Neural progenitor cell (in vitro differentiated cells): ENCODE measurements around the gene ZNF8. TPM values are rescaled to one million over a fixed set of nuclear protein-coding genes. Genes with fewer than 3 reads are reported as not detected.

Experiments used
- DNase-seq: peaks from one replicate; pipeline ENCODE4 v3.0.0-alpha.2; 2016; ENCODE audit warnings: low spot score
- H2AFZ ChIP-seq: fragments of 200-600 bp; sonication (generic); replicated peaks from 2 replicates; pipeline ENCODE4 v1.6.1; 2016; ENCODE audit warnings: antibody characterized with exemption
- H3F3A ChIP-seq: fragments of 200-600 bp; sonication (generic); 2 replicates; pipeline ENCODE4 v1.6.1; 2016; ENCODE audit warnings: antibody characterized with exemption, low read depth
- H3K27ac ChIP-seq: fragments of 200-600 bp; sonication (generic); 2 replicates; pipeline ENCODE4 v1.5.1; 2016; ENCODE audit warnings: mild to moderate bottlenecking
- H3K27me3 ChIP-seq: fragments of 200-600 bp; sonication (generic); 2 replicates; pipeline ENCODE4 v1.6.1; 2016; ENCODE audit warnings: mild to moderate bottlenecking, moderate library complexity
- H3K36me3 ChIP-seq: fragments of 200-600 bp; sonication (generic); 2 replicates; pipeline ENCODE4 v1.5.1; 2016
- H3K4me1 ChIP-seq: fragments of 200-600 bp; sonication (generic); 2 replicates; pipeline ENCODE4 v1.6.1; 2016; ENCODE audit warnings: mixed run types
- H3K4me2 ChIP-seq: fragments of 200-600 bp; sonication (generic); 2 replicates; pipeline ENCODE4 v1.6.1; 2016
- H3K4me3 ChIP-seq: fragments of 200-600 bp; sonication (generic); 2 replicates; pipeline ENCODE4 v1.5.1; 2016
- H3K79me2 ChIP-seq: fragments of 200-600 bp; sonication (generic); 2 replicates; pipeline ENCODE4 v1.6.1; 2016; ENCODE audit warnings: low read depth
- H3K9ac ChIP-seq: fragments of 200-600 bp; sonication (generic); 2 replicates; pipeline ENCODE4 v1.6.1; 2016
- H3K9me3 ChIP-seq: fragments of 200-600 bp; sonication (generic); 2 replicates; pipeline ENCODE4 v1.5.1; 2016; ENCODE audit warnings: low read depth
- H4K20me1 ChIP-seq: fragments of 200-600 bp; sonication (generic); 2 replicates; pipeline ENCODE4 v1.6.1; 2016; ENCODE audit warnings: low read depth
- H3K27ac Mint-ChIP-seq: 3 replicates; pipeline ENCODE4 v1.8.0; 2021; ENCODE audit warnings: mixed read lengths
- H3K27me3 Mint-ChIP-seq: 2 replicates; pipeline ENCODE4 v1.8.0; 2022; ENCODE audit warnings: low read depth, mild to moderate bottlenecking, inconsistent platforms, moderate library complexity, mixed read lengths; ENCODE audit not compliant: insufficient read depth
- H3K36me3 Mint-ChIP-seq: 3 replicates; pipeline ENCODE4 v1.8.0; 2021; ENCODE audit warnings: mixed read lengths
- H3K4me1 Mint-ChIP-seq: 3 replicates; pipeline ENCODE4 v1.8.0; 2021; ENCODE audit warnings: mixed read lengths
- H3K4me3 Mint-ChIP-seq: 3 replicates; pipeline ENCODE4 v1.8.0; 2021; ENCODE audit warnings: mild to moderate bottlenecking, moderate library complexity, mixed read lengths
- H3K9me3 Mint-ChIP-seq: 3 replicates; pipeline ENCODE4 v1.8.0; 2020; ENCODE audit warnings: mixed read lengths
- CTCF ChIP-seq: fragments of 200-600 bp; sonication (generic); IDR thresholded peaks from 2 replicates; pipeline ENCODE4 v1.5.1; 2017; ENCODE audit warnings: antibody characterized with exemption, mild to moderate bottlenecking
- EZH2 ChIP-seq: fragments of 200-600 bp; sonication (generic); IDR thresholded peaks from 2 replicates; pipeline ENCODE4 v1.6.1; 2017; ENCODE audit warnings: antibody characterized with exemption, mild to moderate bottlenecking, moderate library complexity
- EZH2phosphoT487 ChIP-seq: fragments of 200-600 bp; sonication (generic); IDR thresholded peaks from 2 replicates; pipeline ENCODE4 v1.6.1; 2017; ENCODE audit warnings: antibody characterized with exemption
- total RNA-seq: library from RNA; depleted of rRNA; stranded (reverse); fragments of >200 nt; gene quantifications from 2 replicates; pipeline ENCODE4 v1.2.3, GENCODE V29; 2015; ENCODE audit warnings: low replicate concordance

The ZNF8 gene
- total RNA-seq, 1 donor from 2014 or later, result 18.6 TPM

- Mint-ChIP-seq H3K36me3 (peaks cover 56% of the 10 kb centered on the region), H3K27me3 (peaks cover 14% of the 10 kb centered on the region), H3K9me3 (peaks cover 87% of the 10 kb centered on the region), H3K4me3 (no peak overlapping the region), H3K27ac (no peak overlapping the region), H3K4me1 (no peaks in the 10 kb centered on the region)
- H3K27ac ChIP-seq, result no peak overlapping the region
- no peak overlapping the region for H3K4me2 ChIP-seq
- H3K79me2 ChIP-seq, result peaks cover 5% of the 10 kb centered on the region
- peaks cover 45% of the 10 kb centered on the region for H3K36me3 ChIP-seq
- no peak overlapping the region for H3K4me3 ChIP-seq
- no peak overlapping the region for H2AFZ ChIP-seq
- no peaks in the 10 kb centered on the region for H3K4me1 ChIP-seq
- TF ChIP-seq CTCF (no peak), EZH2 (no peak), EZH2phosphoT487 (no peak)
- H3K9me3 ChIP-seq, result peaks cover 53% of the 10 kb centered on the region
- no peak overlapping the region for H3K9ac ChIP-seq
- no peak for DNase-seq
- H4K20me1 ChIP-seq, result no peaks in the 10 kb centered on the region
- H3F3A ChIP-seq, result peaks cover 34% of the 10 kb centered on the region
- H3K27me3 ChIP-seq, result peaks cover 8% of the 10 kb centered on the region
These were observed 13.7 kb upstream of the ZNF8 start for GRCh38 chr19:58265100-58265499.

- Mint-ChIP-seq H3K4me3 (no peak overlapping the region), H3K9me3 (peaks cover 83% of the 10 kb centered on the region), H3K27ac (no peak overlapping the region), H3K36me3 (peaks cover 46% of the 10 kb centered on the region), H3K4me1 (no peaks in the 10 kb centered on the region), H3K27me3 (peaks cover 7% of the 10 kb centered on the region)
- Histone ChIP-seq H3K27ac (no peak overlapping the region), H2AFZ (no peak overlapping the region), H3K4me3 (no peak overlapping the region), H3K27me3 (no peaks in the 10 kb centered on the region), H3K36me3 (peaks cover 27% of the 10 kb centered on the region), H3K79me2 (peaks cover 11% of the 10 kb centered on the region), H4K20me1 (no peaks in the 10 kb centered on the region), H3K4me2 (no peak overlapping the region), H3K9ac (no peak overlapping the region), H3K4me1 (no peaks in the 10 kb centered on the region), H3F3A (peaks cover 3% of the 10 kb centered on the region), H3K9me3 (peaks cover 21% of the 10 kb centered on the region)
- no peak for DNase-seq
- TF ChIP-seq EZH2 (no peak), EZH2phosphoT487 (no peak), CTCF (no peak)
These were observed 10.4 kb upstream of the ZNF8 start for GRCh38 chr19:58268344-58268743.

- no peaks in the 10 kb centered on the region for H3K9me3 ChIP-seq
- H3K36me3 ChIP-seq, result peaks cover 24% of the 10 kb centered on the region
- no peak for TF ChIP-seq EZH2
- TF ChIP-seq CTCF, result no peak
- TF ChIP-seq EZH2phosphoT487, result no peak
- H3K27ac ChIP-seq, result no peak overlapping the region
- H3K4me2 ChIP-seq, result no peak overlapping the region
- H2AFZ ChIP-seq, result no peak overlapping the region
- H3F3A ChIP-seq, result peaks cover 17% of the 10 kb centered on the region
- no peak for DNase-seq
- H3K9ac ChIP-seq, result no peak overlapping the region
- peaks cover 2% of the 10 kb centered on the region for H3K4me1 ChIP-seq
- H3K79me2 ChIP-seq, result peaks cover 36% of the 10 kb centered on the region
- Mint-ChIP-seq H3K4me1 (peaks cover 2% of the 10 kb centered on the region), H3K27me3 (peaks cover 11% of the 10 kb centered on the region), H3K4me3 (no peak overlapping the region), H3K9me3 (peaks cover 81% of the 10 kb centered on the region), H3K36me3 (peaks cover 54% of the 10 kb centered on the region), H3K27ac (no peak overlapping the region)
- no peak overlapping the region for H3K4me3 ChIP-seq
- no peaks in the 10 kb centered on the region for H3K27me3 ChIP-seq
- H4K20me1 ChIP-seq, result peaks cover 5% of the 10 kb centered on the region
These were observed 4.0 kb upstream of the ZNF8 start for GRCh38 chr19:58274771-58275201.
